AG04450 (cell line): Measurements from ENCODE around the gene UCK2. TPM values are rescaled to one million over a fixed set of nuclear protein-coding genes. Genes with fewer than 3 reads are reported as not detected.

ENCODE experiments used
- CTCF ChIA-PET: fragments of 300-600, 350-600 bp; formaldehyde crosslinking; extraction: SDS; loops from one replicate; lab custom pipeline; 2022; ENCODE audit warnings: antibody characterized with exemption, inconsistent platforms; lab: Charles Lee
- POLR2A ChIA-PET: fragments of 350-600 bp; formaldehyde crosslinking; extraction: SDS; loops from one replicate; lab custom pipeline; 2021; ENCODE audit warnings: antibody characterized with exemption, inconsistent platforms; lab: Yijun Ruan, JAX
- DNase-seq: peaks from one replicate; pipeline ENCODE4 v3.0.0-alpha.2; 2011; ENCODE audit warnings: low read depth, low spot score
- H3K27ac ChIP-seq: one replicate; pipeline ENCODE4 v1.5.1; 2012; ENCODE audit warnings: low read depth, low read length, control low read depth
- H3K27me3 ChIP-seq: one replicate; pipeline ENCODE4 v1.6.0; 2012; ENCODE audit warnings: low read length; ENCODE audit not compliant: control insufficient read depth, insufficient read depth
- H3K4me3 ChIP-seq: 2 replicates; pipeline ENCODE4 v1.5.1; 2011; ENCODE audit warnings: mild to moderate bottlenecking, low read depth, low read length, control low read depth
- H3K9me3 ChIP-seq: 2 replicates; pipeline ENCODE4 v1.5.1; 2012; ENCODE audit warnings: low read length; ENCODE audit not compliant: control insufficient read depth, insufficient read depth
- CTCF ChIP-seq: IDR thresholded peaks from 2 replicates; pipeline ENCODE4 v1.5.1; 2011; ENCODE audit warnings: low read depth, low read length, control low read depth, inconsistent platforms
- polyA plus RNA-seq: library from polyadenylated mRNA; depleted of rRNA; stranded (reverse); fragments of >200 nt; gene quantifications from 2 replicates; pipeline ENCODE4 v1.2.3, GENCODE V29; 2011

UCK2 gene
- polyA plus RNA-seq, 1 experiment = 52.7 TPM

GRCh38 chr1:165911609-165912281 lies 84.3 kb downstream of the UCK2 start:
- H3K4me3 ChIP-seq = no peak overlapping the region
- H3K9me3 ChIP-seq = no peaks in the 10 kb centered on the region
- H3K27me3 ChIP-seq = no peaks in the 10 kb centered on the region
- ChIA-PET POLR2A (interaction anchor here (1.5 kb wide), 1 partner anchor 143 kb away, joined by 4 read pairs; the partner anchor contains the start of gene TMCO1), CTCF (interaction anchor here (0.6 to 4.6 kb wide), 5 partner anchors 13 to 193 kb away, joined by 3 to 53 read pairs (median 5); no protein-coding TSS in a partner anchor)
- DNase-seq = no peak
- H3K27ac ChIP-seq = no peak overlapping the region
- no peak for TF ChIP-seq CTCF

DNA sequence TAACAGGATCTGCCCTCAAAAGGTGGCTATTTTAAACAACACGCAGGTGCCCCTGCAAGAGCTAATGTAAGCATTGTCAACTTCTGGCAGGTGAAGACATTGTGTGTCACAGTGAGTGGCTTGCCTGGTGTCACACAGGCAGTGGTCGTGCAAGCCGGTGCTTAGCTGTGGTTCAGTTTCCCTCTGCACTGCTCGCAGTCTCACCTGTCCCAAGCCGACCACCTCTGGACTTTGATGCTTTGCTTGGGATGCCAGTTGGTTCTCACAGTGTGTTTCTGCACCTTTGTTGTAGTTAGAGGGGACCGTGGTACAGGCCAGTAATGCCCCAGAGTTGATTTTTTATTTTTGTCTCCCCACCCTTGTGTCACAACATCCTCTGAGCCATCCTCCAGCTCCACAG lies 85.2 kb downstream of the UCK2 start:
- no peak overlapping the region for H3K4me3 ChIP-seq
- H3K27me3 ChIP-seq = no peaks in the 10 kb centered on the region
- no peaks in the 10 kb centered on the region for H3K9me3 ChIP-seq
- ChIA-PET CTCF (interaction anchor here (0.5 to 4.6 kb wide), 12 partner anchors 9 to 281 kb away, joined by 3 to 60 read pairs (median 15); partner anchors contain the start of gene UCK2), POLR2A (interaction anchor here (1.5 kb wide), 1 partner anchor 144 kb away, joined by 4 read pairs; the partner anchor contains the start of gene TMCO1)
- H3K27ac ChIP-seq = peak overlapping the region; percentile 11
- no peak for TF ChIP-seq CTCF
- DNase-seq = no peak

DNA sequence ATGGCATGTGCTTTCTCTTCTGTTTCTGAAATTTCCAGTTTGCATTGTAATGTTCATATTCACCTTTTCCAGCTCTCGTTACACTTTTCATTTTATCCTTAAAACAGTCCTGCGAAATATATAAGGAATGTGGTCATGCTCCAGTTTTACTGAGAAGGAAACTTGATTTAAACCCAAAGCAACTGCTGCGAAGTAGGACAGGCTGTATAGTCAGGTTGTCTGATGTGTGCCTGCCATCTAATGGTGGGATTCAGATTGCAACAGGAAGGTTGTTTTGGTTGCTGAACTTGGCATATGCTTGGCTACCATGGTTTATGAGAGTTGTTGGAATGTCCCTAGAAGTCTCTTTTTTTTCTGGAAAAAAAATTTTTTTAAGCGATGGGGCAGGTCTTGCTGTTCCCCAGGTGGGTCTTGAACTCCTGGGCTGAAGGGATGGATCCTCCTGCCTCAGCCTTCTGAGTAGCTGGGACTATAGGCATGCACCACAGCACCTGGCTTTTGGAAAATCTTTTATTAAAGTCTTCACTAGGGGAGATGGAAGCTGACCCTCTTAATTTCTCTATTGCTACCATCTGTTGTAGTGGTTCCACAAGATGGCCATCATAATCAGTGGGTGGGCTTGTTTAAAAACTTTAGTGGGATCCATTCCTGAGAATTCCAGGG lies 86.9 kb downstream of the UCK2 start:
- no peaks in the 10 kb centered on the region for H3K9me3 ChIP-seq
- TF ChIP-seq CTCF = peak; percentile 93
- no peaks in the 10 kb centered on the region for H3K27me3 ChIP-seq
- H3K4me3 ChIP-seq = no peak overlapping the region
- POLR2A ChIA-PET = no interaction called here
- CTCF ChIA-PET = interaction anchor here (0.6 to 4.6 kb wide), 58 partner anchors 10 to 1639 kb away, joined by 3 to 65 read pairs (median 5); partner anchors contain the start of genes ALDH9A1, CREG1, TMCO1 and UCK2
- DNase-seq = peak; percentile 67
- no peak overlapping the region for H3K27ac ChIP-seq

DNA sequence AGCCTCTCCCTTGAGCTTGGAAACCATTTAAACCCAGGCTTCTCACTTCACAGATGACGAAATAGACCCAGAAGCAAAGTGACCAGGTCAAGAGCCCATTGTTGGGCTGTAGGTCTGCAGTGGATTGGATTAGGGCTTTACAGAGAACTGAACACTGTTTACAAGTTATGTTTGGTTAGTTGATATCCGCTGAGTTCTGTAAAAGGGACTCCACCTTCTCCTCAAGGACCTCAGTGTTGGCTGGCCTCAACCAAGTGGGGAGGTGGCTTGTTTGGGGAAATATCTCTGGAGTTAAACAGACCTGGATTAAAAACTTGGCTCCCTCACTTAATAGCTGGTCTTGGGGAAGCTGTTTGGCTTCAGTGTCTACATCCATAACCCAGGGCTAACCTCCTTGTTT lies 88.1 kb downstream of the UCK2 start:
- DNase-seq = no peak
- POLR2A ChIA-PET = no interaction called here
- Histone ChIP-seq H3K27me3 (no peaks in the 10 kb centered on the region), H3K9me3 (no peaks in the 10 kb centered on the region), H3K4me3 (no peak overlapping the region), H3K27ac (no peak overlapping the region)
- CTCF ChIA-PET = interaction anchor here (0.6 to 4.6 kb wide), 15 partner anchors 9 to 316 kb away, joined by 3 to 65 read pairs (median 9); partner anchors contain the start of genes ALDH9A1 and TMCO1
- TF ChIP-seq CTCF = no peak
